ENCODE results near the gene MBP. TPM values are rescaled to one million over a fixed set of nuclear protein-coding genes. Genes with fewer than 3 reads are reported as not detected.

The MBP gene
- total RNA-seq, 1 donor from 2014 or later, result 14.1 TPM

DNA sequence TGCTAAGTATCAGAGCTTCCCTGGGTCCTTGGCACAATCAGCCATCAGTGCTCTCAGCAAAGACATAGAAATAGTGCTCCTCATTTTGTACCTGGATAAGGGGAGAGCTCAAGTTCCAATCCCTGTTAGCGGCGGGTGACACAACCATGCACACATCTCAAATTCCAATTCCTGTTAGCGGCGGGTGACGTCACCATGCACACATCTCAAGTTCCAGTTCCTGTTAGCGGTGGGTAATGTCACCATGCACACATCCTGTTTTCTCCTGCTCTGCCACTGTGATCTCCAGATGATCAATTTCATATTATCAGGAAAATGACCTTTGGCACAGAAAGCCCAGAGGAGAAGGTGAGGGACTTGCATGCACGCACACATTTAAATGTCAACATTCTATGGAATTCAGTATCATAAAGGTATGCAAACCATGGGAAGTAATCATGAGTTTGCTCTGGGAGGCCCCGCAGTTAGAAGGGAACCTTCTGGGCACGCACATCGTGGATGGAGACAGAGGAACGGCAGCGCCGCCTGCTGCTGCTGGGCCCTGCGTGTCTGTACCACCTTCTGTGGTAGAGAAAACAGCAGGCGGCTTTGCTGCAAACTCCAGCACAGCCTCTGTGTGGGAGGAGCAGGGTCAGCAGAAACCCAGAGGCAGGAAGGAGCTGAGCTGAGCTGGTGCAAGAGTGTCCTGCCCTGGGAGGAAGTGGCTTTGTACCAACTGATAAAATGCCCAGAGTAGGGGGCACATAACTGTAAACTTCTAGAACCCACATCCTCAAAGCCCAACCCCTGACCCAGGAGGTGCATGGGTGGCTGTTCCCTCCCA lies 77.8 kb downstream of the MBP start:
- no peak for DNase-seq (ENCODE audit: extremely low read depth, low read depth, low spot score)

DNA sequence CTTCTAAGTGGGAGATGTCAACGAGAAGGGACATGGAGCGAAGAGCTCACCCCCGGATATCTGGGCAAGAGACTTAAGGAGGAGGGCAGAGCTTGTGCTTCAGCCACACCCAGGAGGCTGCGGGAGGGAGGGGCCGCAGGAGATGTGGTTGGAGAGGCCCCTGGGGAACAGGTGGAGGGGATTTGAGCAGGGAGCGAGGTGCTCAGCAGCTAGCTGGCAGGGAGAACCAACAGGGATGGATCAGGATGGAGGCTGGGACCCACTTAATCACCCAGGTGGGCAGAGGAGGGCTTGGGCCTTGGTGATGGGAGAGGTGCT lies 78.3 kb downstream of the MBP start:
- DNase-seq (ENCODE audit: extremely low read depth, low read depth, low spot score), result no peak

DNA sequence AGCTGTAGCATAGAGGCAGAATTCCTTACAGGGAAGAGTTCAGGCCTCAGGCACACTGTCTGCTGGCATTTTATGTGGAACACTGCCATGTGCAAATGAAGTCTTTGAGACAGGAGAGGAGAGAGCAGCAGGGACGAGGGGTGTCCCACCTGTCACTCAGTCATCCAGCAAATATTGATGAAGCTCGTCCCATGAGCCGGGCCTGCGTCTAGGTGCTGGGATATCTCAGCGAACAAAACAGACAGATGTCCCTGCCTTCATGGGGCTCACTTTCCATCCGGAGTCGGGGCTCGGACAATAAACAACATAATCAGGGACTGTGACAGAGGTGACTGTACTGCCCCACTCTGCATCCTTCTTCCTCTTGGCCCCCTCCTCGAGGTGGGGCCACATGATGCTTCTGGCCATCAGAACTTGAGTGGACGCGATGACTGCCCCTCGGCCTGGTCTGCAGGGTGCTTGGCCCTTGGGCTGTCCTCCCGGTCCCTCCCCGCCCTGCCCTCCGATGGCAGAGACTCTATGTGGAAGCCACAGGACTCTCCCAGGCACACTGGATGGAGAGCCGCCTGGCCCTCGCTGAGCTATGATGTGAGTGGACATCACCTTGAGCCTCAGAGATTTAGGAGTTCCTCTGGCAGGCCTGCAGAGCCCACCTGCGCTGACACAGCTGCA lies 78.8 kb downstream of the MBP start:
- no peak for DNase-seq (ENCODE audit: extremely low read depth, low read depth, low spot score)

DNA sequence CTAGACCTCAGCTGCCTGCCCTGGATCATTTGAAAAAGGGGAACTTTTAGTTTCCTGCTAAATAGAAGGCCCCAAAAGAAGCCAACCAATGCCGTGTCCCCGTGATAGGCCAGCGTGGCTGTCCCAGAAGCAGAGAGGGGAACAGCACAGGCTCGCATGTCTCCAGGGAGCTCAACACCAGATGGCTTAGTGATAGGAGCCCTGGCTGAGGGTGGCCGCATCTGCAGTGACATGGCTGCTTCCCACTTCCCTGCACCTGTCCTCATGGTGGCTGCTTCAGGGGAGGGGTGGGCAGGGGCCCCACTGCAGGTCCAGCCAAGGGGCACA lies 79.6 kb downstream of the MBP start:
- no peak for DNase-seq (ENCODE audit: extremely low read depth, low read depth, low spot score)

GRCh38 chr18:77052297-77052982 lies 80.1 kb downstream of the MBP start:
- DNase-seq (ENCODE audit: extremely low read depth, low read depth, low spot score), result no peak

- no peak for DNase-seq (ENCODE audit: extremely low read depth, low read depth, low spot score)
Observed at GRCh38 chr18:77051581-77052296, 80.8 kb downstream of the MBP start.

GRCh38 chr18:77049938-77050337 lies 82.6 kb downstream of the MBP start:
- DNase-seq (ENCODE audit: extremely low read depth, low read depth, low spot score), result no peak

GRCh38 chr18:77047803-77048419 lies 84.7 kb downstream of the MBP start:
- no peak for DNase-seq (ENCODE audit: extremely low read depth, low read depth, low spot score)

DNA sequence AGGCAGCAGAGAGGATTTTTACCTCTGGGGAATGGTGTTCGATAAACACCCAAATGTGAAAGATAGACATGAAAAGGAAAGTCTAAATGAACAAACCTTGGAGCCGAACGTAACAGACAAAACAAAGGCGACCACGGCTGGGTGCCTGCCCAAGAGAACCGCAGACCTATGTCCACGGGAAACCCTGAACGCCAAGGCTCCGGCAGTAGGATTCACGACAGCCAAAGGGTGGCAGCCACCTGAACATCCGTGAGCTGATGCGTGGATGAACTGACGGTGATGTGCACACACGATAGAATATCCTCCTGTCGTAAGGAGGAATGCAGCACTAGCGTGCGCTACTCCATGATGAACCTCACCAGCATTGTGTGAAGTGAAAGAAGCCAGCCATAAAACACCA lies 85.6 kb downstream of the MBP start:
- no peak for DNase-seq (ENCODE audit: extremely low read depth, low read depth, low spot score)

DNA sequence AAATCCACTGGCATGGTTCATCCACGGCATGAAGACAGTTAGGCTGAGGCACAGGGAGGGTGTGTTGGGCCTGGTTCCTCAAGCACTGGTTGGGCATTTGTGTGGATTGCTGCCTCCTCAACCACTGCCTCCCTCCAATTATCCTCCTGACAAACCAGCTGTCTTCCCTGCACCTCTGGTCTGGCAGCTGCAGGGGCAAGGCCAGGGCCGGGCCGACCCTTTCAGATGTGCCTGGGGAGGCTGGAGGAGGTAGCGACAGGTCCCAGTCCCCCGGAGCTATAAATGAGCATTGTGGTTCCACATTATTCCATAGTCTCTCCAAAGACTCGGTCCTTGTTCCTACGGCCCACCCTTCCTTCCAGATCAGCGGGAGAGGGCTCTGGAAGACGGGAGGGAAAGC lies 86.2 kb downstream of the MBP start:
- no peak for DNase-seq (ENCODE audit: extremely low read depth, low read depth, low spot score)

DNA sequence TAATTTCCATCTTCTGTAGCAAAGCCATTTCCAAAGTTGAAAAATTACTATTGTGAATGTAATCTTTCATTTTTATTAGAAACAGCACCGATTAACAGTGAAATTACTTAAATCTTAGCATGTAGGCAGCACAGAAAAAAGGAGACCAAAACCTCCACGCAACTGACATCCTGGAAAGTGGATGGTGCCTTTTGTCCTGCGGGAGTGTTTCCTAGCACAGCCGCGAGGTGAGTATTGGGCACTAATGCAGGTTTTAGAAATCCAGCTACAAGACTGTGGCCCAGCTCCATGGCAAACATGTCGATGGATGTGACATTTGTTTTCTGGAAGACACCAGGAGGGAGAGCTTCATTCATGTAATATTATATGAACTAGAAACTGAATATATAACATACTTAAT lies 86.9 kb downstream of the MBP start:
- no peak for DNase-seq (ENCODE audit: extremely low read depth, low read depth, low spot score)

DNA sequence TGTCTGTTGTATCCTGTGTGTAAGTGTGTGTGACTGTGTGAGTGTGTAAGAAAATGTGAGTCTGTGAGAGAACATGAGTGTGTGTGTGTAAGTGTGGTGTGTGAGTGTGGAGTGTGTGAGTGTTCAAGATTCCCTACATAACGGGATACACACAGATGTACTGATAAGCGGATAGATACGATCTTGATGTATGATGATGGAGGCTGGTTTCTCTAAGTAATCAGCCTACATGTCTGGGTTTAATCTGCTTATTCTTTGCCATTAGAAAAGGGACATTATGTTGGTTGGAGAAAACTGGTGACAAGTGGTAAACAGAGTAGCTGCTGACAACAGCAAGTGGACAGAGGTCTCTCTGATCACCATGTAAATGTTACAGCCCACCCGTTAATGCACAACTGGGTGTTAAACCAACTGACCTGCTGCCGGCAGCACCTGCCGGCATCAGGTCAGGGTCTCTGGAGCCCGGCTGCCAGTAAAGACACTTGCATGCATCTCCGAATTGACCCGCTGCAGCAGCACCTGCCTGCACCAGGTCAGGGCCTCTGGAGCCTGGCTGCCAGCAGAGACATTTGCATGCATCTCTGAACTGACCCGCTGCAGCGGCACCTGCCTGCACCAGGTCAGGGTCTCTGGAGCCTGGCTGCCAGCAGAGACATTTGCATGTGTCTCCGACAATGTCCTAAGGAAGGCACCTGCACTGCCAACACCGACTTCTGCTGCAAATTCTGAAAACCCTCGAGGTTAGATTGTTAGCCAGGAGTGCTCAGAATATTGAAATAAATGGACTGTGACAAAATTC lies 87.5 kb downstream of the MBP start:
- DNase-seq (ENCODE audit: extremely low read depth, low read depth, low spot score), result no peak

DNA sequence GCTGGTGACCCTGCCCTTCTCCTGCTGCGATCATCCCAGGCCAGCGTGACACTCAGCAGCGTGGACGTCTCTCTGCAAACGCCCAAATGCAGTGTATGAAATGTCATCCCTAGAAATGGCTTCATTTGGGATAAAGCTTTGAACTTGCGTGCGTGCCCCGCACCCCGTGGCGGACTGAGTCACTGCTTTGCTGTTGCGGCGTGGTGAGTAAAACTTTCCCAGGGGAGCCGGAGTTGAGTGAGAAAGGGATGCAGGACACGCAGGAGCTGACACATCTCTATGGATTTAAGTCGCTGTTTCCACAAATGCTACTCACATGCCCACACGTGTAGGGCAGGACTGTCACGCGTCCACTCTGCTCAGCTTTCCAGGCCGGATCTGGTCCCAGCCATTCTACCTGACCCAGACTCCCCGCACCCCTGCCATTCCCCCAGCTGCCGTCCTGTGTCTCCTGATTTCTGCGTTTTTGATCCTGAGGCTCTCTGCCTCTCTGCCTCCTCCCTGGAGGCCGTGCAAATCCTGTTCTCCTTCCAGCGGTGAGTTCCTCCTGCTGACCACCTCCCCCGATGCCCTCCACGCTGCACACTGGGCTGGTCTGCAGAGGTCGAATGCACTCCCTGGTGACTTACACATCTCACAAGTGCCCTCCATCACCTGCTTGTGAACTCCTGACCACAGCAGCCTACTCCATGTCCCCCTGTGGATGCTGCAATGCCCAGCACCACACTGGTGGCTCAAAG lies 88.9 kb downstream of the MBP start:
- DNase-seq (ENCODE audit: extremely low read depth, low read depth, low spot score), result no peak

DNA sequence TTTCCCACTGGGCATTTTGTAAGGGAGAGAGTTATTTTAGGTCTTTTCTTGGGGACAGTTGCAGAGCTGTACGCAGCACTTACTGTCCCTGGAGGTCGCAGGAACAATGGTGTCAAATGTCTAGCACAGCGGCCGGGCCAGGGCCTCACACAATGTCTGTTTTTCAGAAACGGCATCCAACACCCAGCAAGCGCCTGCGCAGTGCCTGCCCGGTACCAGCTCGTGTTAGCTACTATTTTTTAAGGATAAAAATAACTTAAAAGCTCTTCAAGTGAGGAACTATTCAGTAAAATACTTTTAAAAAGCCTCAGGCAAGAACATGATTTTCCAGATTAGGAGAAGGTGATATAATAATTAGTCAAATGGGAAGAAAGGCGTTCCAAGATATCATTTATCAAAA lies 90.0 kb downstream of the MBP start:
- no peak for DNase-seq (ENCODE audit: extremely low read depth, low read depth, low spot score)

- DNase-seq (ENCODE audit: extremely low read depth, low read depth, low spot score), result no peak
Observed at GRCh38 chr18:77039196-77040130, 93.1 kb downstream of the MBP start.

DNA sequence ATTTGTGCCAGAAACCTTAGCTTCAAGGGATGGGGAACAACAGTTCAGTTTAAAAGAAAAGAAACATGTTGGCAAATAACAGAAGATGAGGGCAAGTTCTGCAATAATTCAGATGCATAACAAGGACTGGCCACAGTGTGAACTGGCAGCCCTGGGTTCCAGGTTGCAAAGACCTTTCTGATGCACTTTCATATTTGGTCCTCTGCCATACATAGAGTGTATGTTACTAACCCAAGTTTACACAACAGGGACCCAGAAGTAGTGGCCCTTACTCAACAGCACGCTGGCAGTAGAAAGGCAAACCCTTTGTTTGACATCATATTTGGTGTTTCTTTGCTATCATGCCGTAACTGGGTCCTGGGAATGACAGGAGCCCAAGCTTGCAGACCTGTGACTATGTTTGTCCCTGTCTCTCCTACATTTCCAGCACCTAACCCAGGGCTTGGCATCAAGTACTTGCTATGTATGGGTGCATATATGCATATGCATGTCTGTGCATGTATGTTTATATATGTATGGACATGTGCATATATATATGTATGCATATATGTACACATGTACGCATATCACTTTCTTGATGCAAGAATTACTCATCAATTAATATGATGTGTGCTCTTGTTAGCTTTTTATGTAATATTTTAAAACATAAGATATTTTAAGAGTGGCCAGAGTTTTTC lies 94.3 kb downstream of the MBP start:
- DNase-seq (ENCODE audit: extremely low read depth, low read depth, low spot score), result no peak

DNA sequence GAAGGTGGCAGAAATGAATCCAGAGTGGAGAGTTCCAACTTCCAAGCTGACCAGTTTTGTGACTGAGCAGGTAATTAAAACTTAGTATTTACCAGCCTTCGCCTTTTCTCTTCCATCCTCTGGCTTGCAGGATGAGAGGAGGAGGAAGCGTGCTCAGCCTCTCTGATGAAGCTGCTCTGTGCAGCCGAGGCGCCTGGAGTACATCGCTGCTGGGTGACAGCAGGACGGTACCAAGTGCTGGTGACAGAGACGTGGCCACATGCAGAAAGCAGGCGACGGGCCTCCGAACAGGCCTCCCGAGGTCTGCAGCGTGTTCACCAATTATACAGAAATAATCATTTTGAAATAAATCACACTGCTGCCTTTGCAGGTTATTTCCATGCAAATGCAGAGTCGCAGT lies 95.0 kb downstream of the MBP start:
- DNase-seq (ENCODE audit: extremely low read depth, low read depth, low spot score), result no peak
